Erythroblast (primary cell): ENCODE measurements around the gene CNPY4.

ENCODE experiments used
- GATA1 ChIP-seq: IDR thresholded peaks from 2 replicates; pipeline ENCODE4 v1.6.1; 2011; ENCODE audit warnings: low read depth, mild to moderate bottlenecking, control low read depth, low read length, moderate library complexity
- POLR2A ChIP-seq: IDR thresholded peaks from 2 replicates; pipeline ENCODE4 v1.6.1; 2011; ENCODE audit warnings: mild to moderate bottlenecking, low read length

DNA sequence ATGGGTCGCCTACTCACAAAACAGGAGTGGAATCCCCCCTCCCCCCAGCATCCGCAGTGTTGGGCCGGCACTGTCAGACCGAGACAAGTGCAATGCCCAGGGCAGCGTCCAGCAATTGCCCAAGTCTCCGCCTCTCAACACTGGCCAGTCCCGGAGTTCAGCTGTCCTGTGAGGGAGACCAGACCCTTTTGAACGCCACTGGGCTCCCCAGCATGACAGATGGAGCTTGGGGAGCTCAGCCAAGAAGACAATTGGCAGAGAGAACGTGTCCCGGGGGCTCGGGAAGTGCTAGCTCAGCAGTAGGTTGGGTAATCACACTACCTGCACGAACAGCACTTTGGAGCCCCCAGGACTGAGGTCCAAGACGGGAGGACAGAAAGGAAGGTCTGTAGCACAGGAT, 25.9 kb upstream of the CNPY4 start:
- no peak for TF ChIP-seq POLR2A
- no peak for TF ChIP-seq GATA1
